A673 (cell line): ENCODE measurements around the gene HEXIM1.

Source experiments
- EZH2 ChIP-seq: fragments of 200-600 bp; sonication (generic); IDR thresholded peaks from 2 replicates; pipeline ENCODE4 v1.6.1; 2017; ENCODE audit warnings: borderline replicate concordance, low read depth, mild to moderate bottlenecking, mixed read lengths, antibody characterized with exemption, low read length; ENCODE audit not compliant: poor library complexity, severe bottlenecking
- TF ChIP-seq, protein P1 (sequence below): fragments of 300-800, 200-600 bp; sonication (generic); conservative IDR thresholded peaks from 2 replicates; pipeline ENCODE4 v1.5.1; 2017; ENCODE audit warnings: low read depth, mild to moderate bottlenecking, antibody characterized with exemption, low read length, moderate library complexity, mixed read lengths

- TF ChIP-seq, protein P1, sequence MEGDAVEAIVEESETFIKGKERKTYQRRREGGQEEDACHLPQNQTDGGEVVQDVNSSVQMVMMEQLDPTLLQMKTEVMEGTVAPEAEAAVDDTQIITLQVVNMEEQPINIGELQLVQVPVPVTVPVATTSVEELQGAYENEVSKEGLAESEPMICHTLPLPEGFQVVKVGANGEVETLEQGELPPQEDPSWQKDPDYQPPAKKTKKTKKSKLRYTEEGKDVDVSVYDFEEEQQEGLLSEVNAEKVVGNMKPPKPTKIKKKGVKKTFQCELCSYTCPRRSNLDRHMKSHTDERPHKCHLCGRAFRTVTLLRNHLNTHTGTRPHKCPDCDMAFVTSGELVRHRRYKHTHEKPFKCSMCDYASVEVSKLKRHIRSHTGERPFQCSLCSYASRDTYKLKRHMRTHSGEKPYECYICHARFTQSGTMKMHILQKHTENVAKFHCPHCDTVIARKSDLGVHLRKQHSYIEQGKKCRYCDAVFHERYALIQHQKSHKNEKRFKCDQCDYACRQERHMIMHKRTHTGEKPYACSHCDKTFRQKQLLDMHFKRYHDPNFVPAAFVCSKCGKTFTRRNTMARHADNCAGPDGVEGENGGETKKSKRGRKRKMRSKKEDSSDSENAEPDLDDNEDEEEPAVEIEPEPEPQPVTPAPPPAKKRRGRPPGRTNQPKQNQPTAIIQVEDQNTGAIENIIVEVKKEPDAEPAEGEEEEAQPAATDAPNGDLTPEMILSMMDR = peak; percentile 62
- TF ChIP-seq EZH2 = no peak
These were observed 15.5 kb upstream of the HEXIM1 start for GRCh38 chr17:45132572-45133463.
